ENCODE measurements around the gene TIAM2.

DNA sequence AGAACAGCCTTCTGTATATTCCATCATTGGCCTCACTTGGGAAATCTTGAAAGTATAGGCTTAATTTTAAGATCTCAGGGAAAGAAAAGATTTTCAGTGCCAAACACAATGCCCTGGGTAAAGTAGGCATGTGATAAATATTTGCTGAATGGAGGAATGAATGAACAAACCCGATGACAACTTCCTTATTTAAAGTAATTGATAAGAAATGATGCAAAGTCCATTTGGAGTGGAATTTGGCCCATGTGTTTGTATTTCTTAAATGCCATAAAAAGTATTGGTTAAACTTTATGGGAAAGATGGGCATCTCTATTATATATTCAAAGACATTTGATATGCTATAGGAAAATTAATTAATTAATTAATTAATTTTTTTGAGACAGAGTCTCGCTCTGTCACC lies 3.7 kb downstream of the TIAM2 start:
- TF ChIP-seq STAT1 (conservative IDR thresholded peaks at IDR 0.05) (no peak), SREBF2 (IDR thresholded peaks at IDR 0.05; ENCODE audit: low read length) (no peak), YY1 (IDR thresholded peaks at IDR 0.05; ENCODE audit: low read depth, low read length) (no peak)

Measured in GM12878 (cell line).